ENCODE data around the gene RTEL1. TPM values are rescaled to one million over a fixed set of nuclear protein-coding genes. Genes with fewer than 3 reads are reported as not detected.

RTEL1 gene
- total RNA-seq, 1 experiment from 2014 or later = 33.4 TPM

- H3K23ac ChIP-seq (ENCODE audit: insufficient read length, low read depth, low read length) = no peak overlapping the region
- peaks cover 11 to 36% (median 14%) of the 10 kb centered on the region in 3 experiments; a peak in 6 of 7 replicates for H3K36me3 Mint-ChIP-seq (ENCODE audit: insufficient read depth in 1 of 3, low read depth in 3 of 3)
- H2BK15ac ChIP-seq (ENCODE audit: low read depth, low read length) = no peak overlapping the region
- no peaks in the 10 kb centered on the region for H3K27me3 ChIP-seq (ENCODE audit: insufficient read depth, low read length)
- no peak overlapping the region for H2BK120ac ChIP-seq (ENCODE audit: low read depth, low read length, poor library complexity, severe bottlenecking)
- H3K4me1 ChIP-seq (ENCODE audit: insufficient read depth, low read length) = no peaks in the 10 kb centered on the region
- H3K27ac ChIP-seq (ENCODE audit: insufficient read length, low read depth, low read length) = no peak overlapping the region
- no peak overlapping the region for H2AK5ac ChIP-seq (ENCODE audit: insufficient read length, low read length)
- DNase-seq = no peak
- H3K27ac Mint-ChIP-seq = no peak overlapping the region
- no peak overlapping the region for H3K4me3 Mint-ChIP-seq
- H2BK20ac ChIP-seq (ENCODE audit: low read depth, low read length, poor library complexity, severe bottlenecking) = no peak overlapping the region
- no peaks in the 10 kb centered on the region for H4K20me1 ChIP-seq (ENCODE audit: control insufficient read depth, insufficient read depth, insufficient read length)
- H3K18ac ChIP-seq (ENCODE audit: insufficient read length, low read depth, low read length) = no peak overlapping the region
- H2BK12ac ChIP-seq (ENCODE audit: insufficient read length, low read depth, low read length) = no peak overlapping the region
- no peaks in the 10 kb centered on the region for H3K23me2 ChIP-seq (ENCODE audit: insufficient read length, low read depth, low read length, poor library complexity, severe bottlenecking)
- WGBS (ENCODE audit: extremely low coverage, insufficient read length, low lambda C conversion rate) = no CpG with 5 or more reads among the region's 13 CpGs
- H3K9me3 Mint-ChIP-seq = no peaks in the 10 kb centered on the region
- no peak overlapping the region for H3K56ac ChIP-seq (ENCODE audit: insufficient read length, low read depth, low read length)
- peaks cover 3% of the 10 kb centered on the region for H3K79me1 ChIP-seq (ENCODE audit: insufficient read depth, low read depth, low read length, poor library complexity, severe bottlenecking)
- H4K5ac ChIP-seq (ENCODE audit: insufficient read length, low read depth, low read length) = no peak overlapping the region
- no peak overlapping the region for H4K8ac ChIP-seq (replicated peaks; ENCODE audit: insufficient read length, low read depth, low read length)
- H3K4me1 Mint-ChIP-seq = no peaks in the 10 kb centered on the region
- no peaks in the 10 kb centered on the region for H3K79me2 ChIP-seq (ENCODE audit: insufficient read depth, low read length)
- H3T11ph ChIP-seq (ENCODE audit: low read length) = no peak overlapping the region
- no peak overlapping the region for H3K14ac ChIP-seq (ENCODE audit: insufficient read depth, low read length)
- H3K27me3 Mint-ChIP-seq (ENCODE audit: low read depth) = no peaks in the 10 kb centered on the region; the same call in 1 of the 2 replicates
- no peak overlapping the region for H3K4ac ChIP-seq (ENCODE audit: low read depth, low read length)
- no peak for TF ChIP-seq CTCF (conservative IDR thresholded peaks at IDR 0.05)
- no peak overlapping the region for H3K4me2 ChIP-seq (ENCODE audit: insufficient read depth, insufficient read length, low read length)
- H4K91ac ChIP-seq (ENCODE audit: insufficient read length, low read depth, low read length) = no peak overlapping the region
- no peaks in the 10 kb centered on the region for H3K9me3 ChIP-seq (ENCODE audit: control insufficient read depth, low read depth, low read length)
- H3K9ac ChIP-seq (ENCODE audit: extremely low read depth, insufficient read length, low read length) = no peak overlapping the region
- no peak overlapping the region for H2BK5ac ChIP-seq (ENCODE audit: insufficient read length, low read length)
- H2AFZ ChIP-seq (ENCODE audit: low read length) = no peak overlapping the region
Observed at GRCh38 chr20:63733117-63733516, 75.0 kb downstream of the RTEL1 start.
